CD4-positive, CD25-positive, alpha-beta regulatory T cell (primary cell): Measurements from ENCODE around the gene OTUB1. TPM values are rescaled to one million over a fixed set of nuclear protein-coding genes. Genes with fewer than 3 reads are reported as not detected.

ENCODE experiments used
- ATAC-seq, 2 donors: fragments of 150-1000 bp; cut with Tn5 transposase; one replicate each; pipeline ENCODE4 v1.10.0; 2021; ENCODE audit warnings: low read depth in 2 of 2, moderate number of reproducible peaks in 2 of 2, moderate library complexity in 1 of 2
- DNase-seq, 3 donors: peaks; one replicate each; pipeline versions ENCODE4 v3.0.0 to v3.0.0-alpha.2; 2012 to 2022; ENCODE audit warnings: mixed read lengths in 1 of 3
- H3K27ac ChIP-seq: one replicate; pipeline ENCODE4 v1.7.0; 2013; ENCODE audit warnings: mild to moderate bottlenecking, low read length; ENCODE audit not compliant: insufficient read depth, poor library complexity, severe bottlenecking
- H3K27me3 ChIP-seq: one replicate; pipeline ENCODE4 v1.7.0; 2013; ENCODE audit warnings: low read length; ENCODE audit not compliant: control insufficient read depth, insufficient read depth
- H3K36me3 ChIP-seq: one replicate; pipeline ENCODE4 v1.7.0; 2013; ENCODE audit warnings: mild to moderate bottlenecking, low read length, moderate library complexity; ENCODE audit not compliant: control insufficient read depth, insufficient read depth
- H3K4me1 ChIP-seq: 2 replicates; pipeline ENCODE4 v1.7.0; 2013; ENCODE audit warnings: mild to moderate bottlenecking, low read length; ENCODE audit not compliant: insufficient read depth, control insufficient read depth, poor library complexity, severe bottlenecking
- H3K4me3 ChIP-seq: one replicate; pipeline ENCODE4 v1.7.0; 2013; ENCODE audit warnings: low read depth, mild to moderate bottlenecking, low read length, moderate library complexity
- H3K9me3 ChIP-seq, 2 experiments: 1 replicate in 1 of 2; 2 replicates in 1 of 2; pipeline ENCODE4 v1.7.0; 2013; ENCODE audit warnings: low read length in 2 of 2, mild to moderate bottlenecking in 1 of 2, moderate library complexity in 1 of 2; ENCODE audit not compliant: control insufficient read depth in 2 of 2
- H3K27ac Mint-ChIP-seq, 3 donors: one replicate each; pipeline ENCODE4 v1.8.0; 2020 to 2022; ENCODE audit warnings: mild to moderate bottlenecking in 3 of 3, mixed read lengths in 3 of 3, moderate library complexity in 2 of 3
- H3K27me3 Mint-ChIP-seq: one replicate; pipeline ENCODE4 v1.8.0; 2022; ENCODE audit warnings: mild to moderate bottlenecking, mixed read lengths
- H3K36me3 Mint-ChIP-seq: one replicate; pipeline ENCODE4 v1.8.0; 2020; ENCODE audit warnings: mixed read lengths
- H3K4me1 Mint-ChIP-seq, 4 donors: one replicate each; pipeline ENCODE4 v1.8.0; 2020 to 2022; ENCODE audit warnings: mixed read lengths in 4 of 4, mild to moderate bottlenecking in 1 of 4
- H3K4me3 Mint-ChIP-seq, 4 donors: one replicate each; pipeline ENCODE4 v1.8.0; 2020 to 2022; ENCODE audit warnings: mild to moderate bottlenecking in 4 of 4, mixed read lengths in 4 of 4, moderate library complexity in 3 of 4
- H3K9me3 Mint-ChIP-seq, 7 donors: one replicate each; pipeline ENCODE4 v1.8.0; 2020 to 2022; ENCODE audit warnings: mixed read lengths in 7 of 7, mild to moderate bottlenecking in 3 of 7, moderate library complexity in 2 of 7
- polyA plus RNA-seq, 4 donors: library from polyadenylated mRNA; unstranded; fragments of 300-500 nt; fragmentation: Illumina TruSeq; gene quantifications; one replicate each; pipeline ENCODE4 v1.2.3, GENCODE V29; 2021
- total RNA-seq: library from RNA; stranded (reverse); gene quantifications from one replicate; pipeline ENCODE4 v1.2.3, GENCODE V29; 2022

OTUB1 gene
- total and polyA plus RNA-seq, 5 donors from 2014 or later: 78.6 to 216 (median 156) TPM

- peaks cover 10% of the 10 kb centered on the region for H3K4me1 ChIP-seq
- H3K4me3 ChIP-seq: no peak overlapping the region
- no peaks in the 10 kb centered on the region for H3K27me3 ChIP-seq
- Mint-ChIP-seq H3K4me1 (peaks cover 0 to 11% (median 2%) of the 10 kb centered on the region in 4 donors), H3K4me3 (no peak overlapping the region), H3K9me3 (peaks cover 0 to 2% (median 0%) of the 10 kb centered on the region in 7 donors), H3K27me3 (peaks cover 32% of the 10 kb centered on the region), H3K36me3 (no peaks in the 10 kb centered on the region), H3K27ac (no peak overlapping the region)
- ATAC-seq (no peak), DNase-seq (no peak)
- no peak overlapping the region for H3K27ac ChIP-seq
- H3K36me3 ChIP-seq: no peaks in the 10 kb centered on the region
- H3K9me3 ChIP-seq: no peaks in the 10 kb centered on the region
These were observed 45.8 kb downstream of the OTUB1 start for GRCh38 chr11:64032050-64032449.

GRCh38 chr11:64034411-64034811, 48.2 kb downstream of the OTUB1 start:
- ATAC-seq (no peak), DNase-seq (no peak)
- H3K4me3 Mint-ChIP-seq: peak overlapping the region in 1 of 4 donors; percentile 64
- Histone ChIP-seq H3K4me1 (peaks cover 3% of the 10 kb centered on the region), H3K36me3 (no peaks in the 10 kb centered on the region), H3K9me3 (no peaks in the 10 kb centered on the region), H3K27me3 (no peaks in the 10 kb centered on the region), H3K4me3 (no peak overlapping the region), H3K27ac (no peak overlapping the region)
- peaks cover 0 to 4% (median 0%) of the 10 kb centered on the region in 7 donors for H3K9me3 Mint-ChIP-seq
- peaks cover 39% of the 10 kb centered on the region for H3K27me3 Mint-ChIP-seq
- H3K36me3 Mint-ChIP-seq: no peaks in the 10 kb centered on the region
- H3K27ac Mint-ChIP-seq: no peak overlapping the region
- H3K4me1 Mint-ChIP-seq: peaks cover 0 to 7% (median 2%) of the 10 kb centered on the region in 4 donors

- H3K4me1 Mint-ChIP-seq: peaks cover 0 to 7% (median 2%) of the 10 kb centered on the region in 4 donors
- H3K4me3 ChIP-seq: no peak overlapping the region
- peaks cover 0 to 4% (median 0%) of the 10 kb centered on the region in 7 donors for H3K9me3 Mint-ChIP-seq
- peaks cover 39% of the 10 kb centered on the region for H3K27me3 Mint-ChIP-seq
- no peaks in the 10 kb centered on the region for H3K9me3 ChIP-seq
- ATAC-seq: no peak
- peaks cover 3% of the 10 kb centered on the region for H3K4me1 ChIP-seq
- H3K36me3 ChIP-seq: no peaks in the 10 kb centered on the region
- H3K27ac Mint-ChIP-seq: no peak overlapping the region
- H3K27ac ChIP-seq: no peak overlapping the region
- no peaks in the 10 kb centered on the region for H3K36me3 Mint-ChIP-seq
- H3K4me3 Mint-ChIP-seq: peak overlapping the region in 3 of 4 donors; percentile 21 to 55 (median 52)
- no peaks in the 10 kb centered on the region for H3K27me3 ChIP-seq
- no peak for DNase-seq
These were observed 48.9 kb downstream of the OTUB1 start for GRCh38 chr11:64035081-64035524.

- no peaks in the 10 kb centered on the region for H3K27me3 ChIP-seq
- peaks cover 0 to 4% (median 0%) of the 10 kb centered on the region in 7 donors for H3K9me3 Mint-ChIP-seq
- peaks cover 43% of the 10 kb centered on the region for H3K27me3 Mint-ChIP-seq
- H3K4me3 Mint-ChIP-seq: peak within 1 kb of the TSS in 3 of 4 donors; percentile 21 to 55 (median 52)
- no peak for ATAC-seq
- DNase-seq: no peak
- H3K36me3 Mint-ChIP-seq: no peaks in the 10 kb centered on the region
- no peaks in the 10 kb centered on the region for H3K36me3 ChIP-seq
- peaks cover 0 to 7% (median 2%) of the 10 kb centered on the region in 4 donors for H3K4me1 Mint-ChIP-seq
- no peak within 1 kb of the TSS for H3K27ac Mint-ChIP-seq
- no peaks in the 10 kb centered on the region for H3K9me3 ChIP-seq
- no peak within 1 kb of the TSS for H3K4me3 ChIP-seq
- H3K27ac ChIP-seq: no peak within 1 kb of the TSS
- H3K4me1 ChIP-seq: peaks cover 3% of the 10 kb centered on the region
These were observed 49.3 kb downstream of the OTUB1 start, which contains the start of gene FLRT1 for GRCh38 chr11:64035576-64035975. Gene FLRT1 (plus strand): TSS chr11:64035931. CDS start chr11:64116268, 80,337 bp downstream.

GRCh38 chr11:64036087-64037026, 50.1 kb downstream of the OTUB1 start:
- no peak overlapping the region for H3K27ac Mint-ChIP-seq
- Histone ChIP-seq H3K36me3 (no peaks in the 10 kb centered on the region), H3K9me3 (no peaks in the 10 kb centered on the region), H3K4me3 (no peak overlapping the region), H3K27me3 (no peaks in the 10 kb centered on the region), H3K4me1 (peaks cover 3% of the 10 kb centered on the region), H3K27ac (no peak overlapping the region)
- H3K27me3 Mint-ChIP-seq: peaks cover 49% of the 10 kb centered on the region
- H3K4me1 Mint-ChIP-seq: peaks cover 0 to 7% (median 2%) of the 10 kb centered on the region in 4 donors
- no peak for DNase-seq
- H3K4me3 Mint-ChIP-seq: no peak overlapping the region
- H3K9me3 Mint-ChIP-seq: peaks cover 0 to 4% (median 0%) of the 10 kb centered on the region in 7 donors
- ATAC-seq: peak in 1 of 2 donors; percentile 40
- no peaks in the 10 kb centered on the region for H3K36me3 Mint-ChIP-seq

- no peaks in the 10 kb centered on the region for H3K36me3 ChIP-seq
- H3K27ac Mint-ChIP-seq: no peak overlapping the region
- no peaks in the 10 kb centered on the region for H3K36me3 Mint-ChIP-seq
- no peak overlapping the region for H3K4me3 ChIP-seq
- no peak overlapping the region for H3K27ac ChIP-seq
- H3K4me1 ChIP-seq: peaks cover 3% of the 10 kb centered on the region
- ATAC-seq (no peak), DNase-seq (no peak)
- no peaks in the 10 kb centered on the region for H3K27me3 ChIP-seq
- peaks cover 0 to 7% (median 2%) of the 10 kb centered on the region in 4 donors for H3K4me1 Mint-ChIP-seq
- no peak overlapping the region for H3K4me3 Mint-ChIP-seq
- H3K9me3 Mint-ChIP-seq: peaks cover 0 to 4% (median 0%) of the 10 kb centered on the region in 7 donors
- no peaks in the 10 kb centered on the region for H3K9me3 ChIP-seq
- H3K27me3 Mint-ChIP-seq: peaks cover 50% of the 10 kb centered on the region
These were observed 50.9 kb downstream of the OTUB1 start for GRCh38 chr11:64037027-64037634.

- no peak overlapping the region for H3K4me3 Mint-ChIP-seq
- Histone ChIP-seq H3K4me3 (no peak overlapping the region), H3K9me3 (no peaks in the 10 kb centered on the region), H3K27ac (no peak overlapping the region), H3K36me3 (no peaks in the 10 kb centered on the region), H3K27me3 (no peaks in the 10 kb centered on the region), H3K4me1 (peaks cover 3% of the 10 kb centered on the region)
- no peak overlapping the region for H3K27ac Mint-ChIP-seq
- peaks cover 0 to 7% (median 2%) of the 10 kb centered on the region in 4 donors for H3K4me1 Mint-ChIP-seq
- no peaks in the 10 kb centered on the region for H3K36me3 Mint-ChIP-seq
- ATAC-seq (no peak), DNase-seq (no peak)
- peaks cover 44% of the 10 kb centered on the region for H3K27me3 Mint-ChIP-seq
- peaks cover 0 to 2% (median 0%) of the 10 kb centered on the region in 7 donors for H3K9me3 Mint-ChIP-seq
These were observed 52.3 kb downstream of the OTUB1 start for GRCh38 chr11:64038500-64038899.
